OCI-LY1 (cell line): Measurements from ENCODE around the gene TRANK1.

Experiments used
- CTCF ChIP-seq: fragments of 200-600 bp; sonication (generic), shearing (Covaris generic); IDR thresholded peaks from 2 replicates; pipeline ENCODE4 v1.5.1; 2017; ENCODE audit warnings: mild to moderate bottlenecking, antibody characterized with exemption, low read length, moderate library complexity, mixed read lengths
- EZH2 ChIP-seq: fragments of 200-600 bp; sonication (generic), shearing (Covaris generic); IDR thresholded peaks from 2 replicates; pipeline ENCODE4 v1.8.0; 2017; ENCODE audit warnings: borderline replicate concordance, mixed run types, mild to moderate bottlenecking, antibody characterized with exemption, low read length, moderate library complexity, mixed read lengths

- TF ChIP-seq CTCF = no peak
- TF ChIP-seq EZH2 = no peak
Observed at GRCh38 chr3:36850743-36851142, 94.1 kb downstream of the TRANK1 start.
